NCI-H748 treated with DMSO at 0.1 percent for 48 hours (cell line): ENCODE measurements around the gene SHANK3.

Source experiments
- DNase-seq: peaks from one replicate; lab custom pipeline; 2025; lab: John Stamatoyannopoulos, UW

The SHANK3 gene

DNA sequence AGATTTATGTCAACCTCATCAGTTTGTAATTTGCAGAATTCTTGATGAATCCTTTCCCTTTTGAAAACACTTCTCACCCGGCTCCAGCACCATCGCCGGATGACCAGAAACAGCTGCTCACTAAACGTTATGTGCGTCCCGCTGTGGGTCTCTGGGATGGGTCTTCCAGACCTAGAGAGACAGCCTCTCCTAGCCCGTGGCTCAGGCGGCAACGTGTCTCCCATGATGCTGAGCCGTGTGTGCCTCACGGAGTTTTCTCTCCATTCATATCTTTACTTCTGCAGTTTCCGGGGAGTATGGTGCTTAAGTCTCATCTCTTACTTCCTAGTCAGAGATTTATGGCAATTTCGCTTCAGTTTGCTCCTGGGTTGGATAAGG is 40.4 kb downstream of the SHANK3 start:
- no peak for DNase-seq

DNA sequence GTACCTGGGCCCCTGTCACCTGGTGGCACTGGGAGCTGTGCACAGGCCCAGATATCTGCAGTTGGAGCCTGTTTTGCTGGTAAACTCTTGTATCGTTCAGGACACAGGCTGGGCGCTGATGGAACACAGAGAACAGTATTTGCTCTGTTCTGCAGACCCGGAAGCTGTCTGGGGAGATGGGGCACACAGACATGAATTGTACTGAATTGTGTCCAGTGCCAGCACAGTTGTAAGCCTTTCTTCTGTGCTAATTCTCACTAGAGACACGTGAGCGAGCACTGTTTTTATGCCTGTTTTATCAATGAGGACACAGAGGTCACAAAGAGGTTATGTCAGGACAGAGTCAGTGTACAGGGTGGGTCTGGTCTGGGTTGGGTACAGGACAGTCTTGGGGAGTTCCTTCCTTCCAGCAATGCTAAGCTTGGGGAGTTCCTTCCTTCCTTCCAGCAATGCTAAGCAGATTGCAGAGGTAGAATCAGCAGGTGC is 41.0 kb downstream of the SHANK3 start:
- DNase-seq = no peak

DNA sequence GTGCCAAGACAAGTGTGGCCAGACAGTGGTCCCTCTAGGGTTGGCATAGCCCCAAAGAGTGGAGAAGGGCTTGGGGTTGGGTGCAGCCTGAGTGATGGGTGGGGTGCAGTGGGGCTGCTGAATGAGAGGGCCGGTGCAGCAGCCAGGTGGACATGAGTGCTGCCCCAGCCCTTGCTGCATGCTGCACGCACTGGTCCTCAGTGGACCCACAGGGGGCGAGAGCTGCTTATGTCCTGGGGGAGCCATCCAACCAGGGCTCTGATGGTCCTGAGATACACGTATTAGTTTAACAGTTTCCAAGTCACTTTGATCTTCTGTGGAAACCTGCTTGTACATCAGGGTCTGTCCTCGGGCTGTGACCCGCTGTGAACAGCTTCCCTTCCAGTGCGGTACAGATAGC is 41.5 kb downstream of the SHANK3 start:
- DNase-seq = no peak

DNA sequence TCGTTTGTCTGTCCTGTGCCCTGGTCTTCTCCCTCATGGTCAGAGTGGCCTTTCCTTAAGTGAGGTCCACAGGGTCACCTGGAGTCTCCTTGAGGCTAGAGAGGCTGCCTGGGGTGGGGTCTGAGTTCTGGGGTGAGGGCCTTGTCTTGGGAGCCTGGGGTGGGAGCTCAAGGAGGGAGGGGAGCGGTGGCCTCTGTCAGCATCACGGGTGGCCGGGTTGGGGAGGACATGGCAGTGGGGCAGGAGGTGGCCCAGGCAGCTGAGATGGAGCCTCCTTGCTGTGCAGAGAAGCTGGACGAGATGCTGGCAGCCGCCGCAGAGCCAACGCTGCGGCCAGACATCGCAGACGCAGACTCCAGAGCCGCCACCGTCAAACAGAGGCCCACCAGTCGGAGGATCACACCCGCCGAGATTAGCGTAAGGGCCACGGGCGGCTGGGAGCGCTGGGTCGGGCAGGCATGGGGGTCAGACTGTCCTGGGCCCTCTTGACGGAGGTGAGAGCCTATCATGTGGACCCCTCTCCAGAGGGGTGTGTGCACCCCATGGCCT is 42.1 kb downstream of the SHANK3 start:
- no peak for DNase-seq

DNA sequence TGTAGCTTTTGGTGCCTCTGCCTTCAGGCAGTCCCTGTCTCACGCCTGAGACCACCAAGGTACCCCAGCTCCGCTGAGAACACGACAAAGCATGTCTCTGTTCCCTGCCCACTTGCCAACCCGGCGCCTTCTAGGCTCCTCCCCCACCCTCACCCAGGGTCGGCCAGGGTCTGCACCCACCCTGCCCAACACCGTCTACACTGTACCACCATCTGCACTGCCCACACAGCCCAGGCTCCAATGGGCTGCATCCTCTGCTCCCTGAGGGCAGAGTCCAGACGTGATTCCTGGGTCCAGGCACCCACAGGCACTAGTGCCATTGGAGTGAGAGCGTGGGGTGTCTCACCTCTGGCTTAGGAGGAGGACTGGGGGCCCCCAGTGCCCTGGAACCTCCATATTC is 42.6 kb downstream of the SHANK3 start:
- no peak for DNase-seq

DNA sequence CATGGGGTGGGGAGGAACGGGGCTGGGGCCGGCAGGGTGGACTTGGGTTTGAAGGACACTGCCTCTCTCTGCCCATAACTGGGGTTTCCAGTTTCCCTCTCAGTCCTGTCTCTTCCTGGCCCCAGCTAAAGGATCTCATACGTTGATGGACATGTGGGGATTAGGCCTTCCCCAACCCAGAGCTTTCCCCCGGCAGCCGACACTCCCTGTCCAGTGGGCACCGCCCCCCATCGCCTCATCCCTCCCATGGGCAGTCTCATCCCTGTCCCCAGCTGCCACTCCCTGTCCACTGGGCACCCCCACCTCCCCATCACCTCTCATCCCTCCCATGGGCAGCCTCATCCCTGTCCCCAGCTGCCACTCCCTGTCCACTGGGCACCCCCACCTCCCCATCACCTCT is 43.2 kb downstream of the SHANK3 start:
- no peak for DNase-seq

DNA sequence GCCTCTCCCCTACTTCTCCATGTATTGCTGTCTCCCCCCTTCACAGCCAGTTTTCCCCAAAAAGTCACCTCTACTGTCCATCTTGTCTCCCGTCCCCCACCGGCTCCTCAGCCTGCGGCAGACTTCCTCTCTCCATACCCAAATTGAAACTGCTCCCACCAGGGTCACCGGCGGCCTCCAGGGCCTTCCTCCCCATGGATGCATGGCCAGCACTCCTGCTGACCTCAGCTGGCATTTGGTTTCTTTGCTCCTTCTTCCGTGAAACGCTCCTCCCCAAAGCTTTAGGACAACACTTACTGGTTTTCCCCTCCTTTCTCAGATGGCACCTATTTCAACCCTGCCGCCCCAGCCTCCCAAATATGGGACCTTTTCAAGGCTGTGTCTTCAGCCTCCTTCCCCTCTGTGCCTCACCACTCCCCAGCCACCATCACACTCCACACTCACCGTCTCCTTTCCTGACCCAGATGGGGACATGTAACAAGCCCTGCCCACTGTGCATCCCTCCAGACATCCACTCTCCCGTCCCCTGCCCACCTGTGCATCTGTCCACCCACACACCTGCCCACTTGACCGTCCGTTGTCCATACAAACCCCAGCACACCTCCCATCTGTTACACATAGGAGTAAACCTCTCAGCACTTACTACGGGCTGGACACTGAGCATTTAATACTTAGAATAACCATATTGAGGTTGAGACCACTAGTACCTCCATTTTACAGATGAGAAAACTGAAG is 43.8 kb downstream of the SHANK3 start:
- DNase-seq = no peak

DNA sequence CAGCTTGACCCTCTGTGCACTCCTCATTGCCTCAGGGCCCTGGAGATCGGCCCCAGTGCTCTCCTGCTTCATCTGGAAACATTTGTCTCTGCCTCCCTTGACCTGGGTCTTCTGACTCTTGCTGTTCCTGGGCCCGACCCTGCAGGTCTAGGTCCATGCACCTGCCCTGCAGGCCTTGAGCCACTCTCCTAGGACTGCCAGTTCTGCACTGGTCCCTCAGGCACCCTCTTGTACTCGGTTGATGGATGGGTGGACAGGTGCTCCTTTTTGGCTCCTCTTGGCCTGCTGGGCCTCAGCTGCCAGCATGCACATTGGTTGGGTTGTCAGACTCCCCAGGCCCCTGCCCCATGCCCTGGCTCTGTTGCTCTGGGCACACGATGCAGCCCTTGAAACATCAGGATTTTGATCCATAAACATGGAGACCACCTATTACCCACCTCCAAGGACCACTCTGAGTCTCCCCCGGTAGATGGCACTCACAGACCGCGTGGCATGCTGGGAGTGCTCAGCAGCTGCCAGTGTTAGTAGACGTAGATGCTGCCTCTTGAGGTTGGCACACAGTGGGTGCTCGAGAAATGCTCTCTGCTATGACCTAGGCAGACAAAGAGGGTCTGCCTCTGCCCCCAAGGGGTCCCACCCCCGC is 45.2 kb downstream of the SHANK3 start:
- no peak for DNase-seq

DNA sequence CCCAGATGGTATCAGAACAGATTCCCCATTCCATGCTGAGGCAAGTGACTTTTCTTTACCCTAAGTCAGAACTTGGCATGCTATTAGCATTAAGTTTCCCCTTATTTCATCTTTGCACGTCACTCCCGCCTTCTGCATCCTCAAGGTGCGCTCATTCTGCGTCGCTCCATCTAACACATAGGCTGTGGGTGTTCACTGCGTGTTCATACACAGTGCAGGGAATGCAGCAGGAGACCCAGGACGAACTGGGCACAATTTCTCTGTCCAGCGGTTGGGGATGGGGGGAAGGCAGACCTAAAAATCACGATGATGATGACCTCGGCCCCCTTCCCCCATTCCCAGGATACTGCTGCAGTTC is 45.7 kb downstream of the SHANK3 start:
- DNase-seq = no peak

DNA sequence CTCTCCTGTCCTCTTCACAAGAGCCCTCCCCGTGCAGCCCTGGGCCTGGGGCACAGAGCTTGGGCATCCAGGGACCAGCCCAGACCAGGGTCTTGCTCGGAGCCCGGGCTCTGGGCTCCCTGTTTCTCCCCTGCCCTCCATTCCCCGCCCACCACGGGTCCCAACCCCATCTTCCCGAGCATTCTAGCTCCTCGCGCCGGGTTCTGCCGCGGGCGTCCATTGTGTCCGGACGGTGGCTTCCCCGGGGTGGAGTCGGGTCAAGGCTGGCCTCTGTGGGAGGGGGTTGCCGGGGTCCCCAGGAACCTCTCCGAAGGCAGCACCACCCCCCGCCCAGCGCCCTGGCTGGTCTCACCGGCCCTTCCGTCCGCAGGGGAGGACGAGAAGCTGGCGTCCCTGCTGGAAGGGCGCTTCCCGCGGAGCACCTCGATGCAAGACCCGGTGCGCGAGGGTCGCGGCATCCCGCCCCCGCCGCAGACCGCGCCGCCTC is 47.2 kb downstream of the SHANK3 start:
- DNase-seq = no peak

DNA sequence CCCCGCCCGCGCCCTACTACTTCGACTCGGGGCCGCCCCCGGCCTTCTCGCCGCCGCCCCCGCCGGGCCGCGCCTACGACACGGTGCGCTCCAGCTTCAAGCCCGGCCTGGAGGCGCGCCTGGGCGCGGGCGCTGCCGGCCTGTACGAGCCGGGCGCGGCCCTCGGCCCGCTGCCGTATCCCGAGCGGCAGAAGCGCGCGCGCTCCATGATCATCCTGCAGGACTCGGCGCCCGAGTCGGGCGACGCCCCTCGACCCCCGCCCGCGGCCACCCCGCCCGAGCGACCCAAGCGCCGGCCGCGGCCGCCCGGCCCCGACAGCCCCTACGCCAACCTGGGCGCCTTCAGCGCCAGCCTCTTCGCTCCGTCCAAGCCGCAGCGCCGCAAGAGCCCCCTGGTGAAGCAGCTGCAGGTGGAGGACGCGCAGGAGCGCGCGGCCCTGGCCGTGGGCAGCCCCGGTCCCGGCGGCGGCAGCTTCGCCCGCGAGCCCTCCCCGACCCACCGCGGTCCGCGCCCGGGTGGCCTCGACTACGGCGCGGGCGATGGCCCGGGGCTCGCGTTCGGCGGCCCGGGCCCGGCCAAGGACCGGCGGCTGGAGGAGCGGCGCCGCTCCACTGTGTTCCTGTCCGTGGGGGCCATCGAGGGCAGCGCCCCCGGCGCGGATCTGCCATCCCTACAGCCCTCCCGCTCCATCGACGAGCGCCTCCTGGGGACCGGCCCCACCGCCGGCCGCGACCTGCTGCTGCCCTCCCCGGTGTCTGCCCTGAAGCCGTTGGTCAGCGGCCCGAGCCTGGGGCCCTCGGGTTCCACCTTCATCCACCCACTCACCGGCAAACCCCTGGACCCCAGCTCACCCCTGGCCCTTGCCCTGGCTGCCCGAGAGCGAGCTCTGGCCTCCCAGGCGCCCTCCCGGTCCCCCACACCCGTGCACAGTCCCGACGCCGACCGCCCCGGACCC is 48.0 kb downstream of the SHANK3 start:
- no peak for DNase-seq

DNA sequence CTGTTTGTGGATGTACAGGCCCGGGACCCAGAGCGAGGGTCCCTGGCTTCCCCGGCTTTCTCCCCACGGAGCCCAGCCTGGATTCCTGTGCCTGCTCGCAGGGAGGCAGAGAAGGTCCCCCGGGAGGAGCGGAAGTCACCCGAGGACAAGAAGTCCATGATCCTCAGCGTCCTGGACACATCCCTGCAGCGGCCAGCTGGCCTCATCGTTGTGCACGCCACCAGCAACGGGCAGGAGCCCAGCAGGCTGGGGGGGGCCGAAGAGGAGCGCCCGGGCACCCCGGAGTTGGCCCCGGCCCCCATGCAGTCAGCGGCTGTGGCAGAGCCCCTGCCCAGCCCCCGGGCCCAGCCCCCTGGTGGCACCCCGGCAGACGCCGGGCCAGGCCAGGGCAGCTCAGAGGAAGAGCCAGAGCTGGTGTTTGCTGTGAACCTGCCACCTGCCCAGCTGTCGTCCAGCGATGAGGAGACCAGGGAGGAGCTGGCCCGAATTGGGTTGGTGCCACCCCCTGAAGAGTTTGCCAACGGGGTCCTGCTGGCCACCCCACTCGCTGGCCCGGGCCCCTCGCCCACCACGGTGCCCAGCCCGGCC is 48.7 kb downstream of the SHANK3 start:
- DNase-seq = no peak

DNA sequence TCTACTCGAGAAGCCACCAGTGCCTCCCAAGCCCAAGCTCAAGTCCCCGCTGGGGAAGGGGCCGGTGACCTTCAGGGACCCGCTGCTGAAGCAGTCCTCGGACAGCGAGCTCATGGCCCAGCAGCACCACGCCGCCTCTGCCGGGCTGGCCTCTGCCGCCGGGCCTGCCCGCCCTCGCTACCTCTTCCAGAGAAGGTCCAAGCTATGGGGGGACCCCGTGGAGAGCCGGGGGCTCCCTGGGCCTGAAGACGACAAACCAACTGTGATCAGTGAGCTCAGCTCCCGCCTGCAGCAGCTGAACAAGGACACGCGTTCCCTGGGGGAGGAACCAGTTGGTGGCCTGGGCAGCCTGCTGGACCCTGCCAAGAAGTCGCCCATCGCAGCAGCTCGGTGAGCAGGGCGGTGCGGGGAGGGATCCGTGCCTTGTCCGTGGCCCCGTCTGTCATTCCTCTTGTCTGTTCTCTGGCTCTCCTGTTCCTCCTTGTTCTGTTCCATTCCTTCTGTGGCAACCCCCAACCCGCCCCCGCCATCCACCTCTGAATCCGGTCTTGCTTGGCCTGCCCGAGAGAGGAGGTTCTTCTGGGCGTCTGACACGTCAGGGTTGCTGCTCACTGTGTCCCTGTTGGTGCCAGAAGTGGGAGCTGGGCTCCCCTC is 49.6 kb downstream of the SHANK3 start:
- no peak for DNase-seq
